SK-N-SH (cell line): ENCODE data around the gene BMF. TPM values are rescaled to one million over a fixed set of nuclear protein-coding genes. Genes with fewer than 3 reads are reported as not detected.

ENCODE experiments used
- CTCF ChIA-PET: fragments of 300-600, 350-600 bp; formaldehyde crosslinking; extraction: SDS; loops from one replicate; lab custom pipeline; 2021; lab: Yijun Ruan, JAX
- POLR2A ChIA-PET: fragments of 350-600 bp; sonication (Branson Sonifier 250); formaldehyde crosslinking; extraction: SDS; loops from one replicate; lab custom pipeline; 2020; ENCODE audit warnings: antibody characterized with exemption, inconsistent platforms; lab: Yijun Ruan, JAX
- DNase-seq: peaks from one replicate; pipeline ENCODE4 v3.0.0; 2012
- H2AFZ ChIP-seq: fragments of 200-600 bp; sonication (generic); 2 replicates; pipeline ENCODE4 v1.8.1; 2016; ENCODE audit warnings: antibody characterized with exemption, mild to moderate bottlenecking, low read depth
- H3F3A ChIP-seq: fragments of 200-600 bp; sonication (generic); replicated peaks from 2 replicates; pipeline ENCODE3; 2016; ENCODE audit warnings: antibody characterized with exemption, mild to moderate bottlenecking; ENCODE audit not compliant: insufficient read depth
- H3K27ac ChIP-seq, 2 experiments: fragments of 200-500 bp in 1 of 2; fragments of 200-600 bp in 1 of 2; sonication (Bioruptor generic) in 1 of 2; sonication (generic), shearing (Covaris generic) in 1 of 2; 2 replicates each; pipeline versions ENCODE4 v1.5.1 to v1.6.1; 2014 to 2016; ENCODE audit warnings: low read depth in 2 of 2, inconsistent platforms in 1 of 2, low read length in 1 of 2, mild to moderate bottlenecking in 1 of 2, mixed read lengths in 1 of 2
- H3K27me3 ChIP-seq: fragments of 200-600 bp; sonication (generic), shearing (Covaris generic); 2 replicates; pipeline ENCODE4 v1.6.1; 2016; ENCODE audit warnings: mixed run types; ENCODE audit not compliant: insufficient read depth
- H3K36me3 ChIP-seq, 2 experiments: fragments of 200-500 bp in 1 of 2; fragments of 200-600 bp in 1 of 2; sonication (Bioruptor generic) in 1 of 2; sonication (generic) in 1 of 2; replicated peaks in 1 of 2; 2 replicates each; pipeline versions ENCODE3 to v1.5.1; 2014 to 2016; ENCODE audit warnings: low read length in 1 of 2, mild to moderate bottlenecking in 1 of 2; ENCODE audit not compliant: insufficient read depth in 2 of 2, control insufficient read depth in 1 of 2
- H3K4me1 ChIP-seq, 2 experiments: fragments of 200-500 bp in 1 of 2; fragments of 200-600 bp in 1 of 2; sonication (Bioruptor generic) in 1 of 2; sonication (generic), shearing (Covaris generic) in 1 of 2; 2 replicates each; pipeline versions ENCODE4 v1.5.1 to v1.6.1; 2014 to 2016; ENCODE audit warnings: low read depth in 1 of 2, low read length in 1 of 2, mixed run types in 1 of 2; ENCODE audit not compliant: insufficient read depth in 2 of 2, control insufficient read depth in 1 of 2
- H3K4me2 ChIP-seq: fragments of 200-600 bp; sonication (generic), shearing (Covaris generic); 2 replicates; pipeline ENCODE4 v1.6.1; 2017; ENCODE audit warnings: mixed run types
- H3K4me3 ChIP-seq, 2 experiments: fragments of 200-500 bp in 1 of 2; fragments of 200-600 bp in 1 of 2; sonication (Bioruptor generic) in 1 of 2; sonication (generic), shearing (Covaris generic) in 1 of 2; 2 replicates each; pipeline versions ENCODE4 v1.5.1 to v1.8.1; 2014 to 2016; ENCODE audit warnings: low read depth in 2 of 2, inconsistent platforms in 1 of 2, low read length in 1 of 2, mild to moderate bottlenecking in 1 of 2, mixed read lengths in 1 of 2, moderate library complexity in 1 of 2
- H3K79me2 ChIP-seq: fragments of 200-600 bp; sonication (generic); 2 replicates; pipeline ENCODE4 v1.8.1; 2017; ENCODE audit warnings: mild to moderate bottlenecking; ENCODE audit not compliant: insufficient read depth
- H3K9ac ChIP-seq: fragments of 200-600 bp; sonication (generic); 2 replicates; pipeline ENCODE4 v1.6.1; 2017; ENCODE audit warnings: mixed run types
- H3K9me2 ChIP-seq: fragments of 200-600 bp; sonication (generic); 2 replicates; pipeline ENCODE4 v1.6.1; 2017; ENCODE audit warnings: mixed run types
- H3K9me3 ChIP-seq: fragments of 200-600 bp; sonication (generic); 2 replicates; pipeline ENCODE4 v1.6.1; 2017; ENCODE audit warnings: mixed run types, mild to moderate bottlenecking, moderate library complexity
- H4K20me1 ChIP-seq: fragments of 200-600 bp; sonication (generic); 2 replicates; pipeline ENCODE4 v1.6.1; 2017; ENCODE audit warnings: mild to moderate bottlenecking, mixed run types; ENCODE audit not compliant: insufficient read depth
- EZH2phosphoT487 ChIP-seq: fragments of 200-600 bp; sonication (generic); IDR thresholded peaks from 2 replicates; pipeline ENCODE4 v1.6.1; 2017; ENCODE audit warnings: low read depth, mixed run types, mild to moderate bottlenecking, antibody characterized with exemption, moderate library complexity, borderline replicate concordance
- IRF3 ChIP-seq: fragments of 150-350 bp; IDR thresholded peaks from 2 replicates; pipeline ENCODE4 v1.6.1; 2016; ENCODE audit warnings: mild to moderate bottlenecking, low read depth, low read length
- MAX ChIP-seq: IDR thresholded peaks from 2 replicates; pipeline ENCODE4 v1.4.0; 2012; ENCODE audit warnings: low read depth
- POLR2AphosphoS5 ChIP-seq: IDR thresholded peaks from 2 replicates; pipeline ENCODE4 v1.6.1; 2012; ENCODE audit warnings: low read depth, low read length
- RAD21 ChIP-seq: IDR thresholded peaks from 2 replicates; pipeline ENCODE4 v1.6.1; 2012; ENCODE audit warnings: mild to moderate bottlenecking, low read length
- RXRA ChIP-seq: IDR thresholded peaks from 2 replicates; pipeline ENCODE4 v1.4.0; 2012; ENCODE audit warnings: low read depth, mild to moderate bottlenecking, borderline replicate concordance
- TAF1 ChIP-seq: IDR thresholded peaks from 2 replicates; pipeline ENCODE4 v1.6.1; 2012; ENCODE audit warnings: low read depth, mild to moderate bottlenecking, low read length, moderate library complexity, borderline replicate concordance
- YY1 ChIP-seq: IDR thresholded peaks from 2 replicates; pipeline ENCODE4 v1.4.0; 2012; ENCODE audit warnings: low read depth, mild to moderate bottlenecking
- WGBS: methylation state at CpG from one replicate; pipeline ENCODE4 v1.1.6; 2017; ENCODE audit warnings: low lambda C conversion rate; 5-methylcytosine and 5-hydroxymethylcytosine counted together
- polyA plus RNA-seq, 3 experiments: library from polyadenylated mRNA; depleted of rRNA; stranded (reverse); fragments of >200 nt; gene quantifications; 2 replicates each; pipeline ENCODE4 v1.2.3, GENCODE V29; 2012
- TF ChIP-seq, protein P1 (sequence below): IDR thresholded peaks from 2 replicates; pipeline ENCODE4 v1.6.1; 2012; ENCODE audit warnings: mild to moderate bottlenecking, low read depth, low read length, moderate library complexity

Gene BMF
- polyA plus RNA-seq, 1 of the 3 experiments (the other 2 are of a cell fraction): 0.72 TPM

DNA sequence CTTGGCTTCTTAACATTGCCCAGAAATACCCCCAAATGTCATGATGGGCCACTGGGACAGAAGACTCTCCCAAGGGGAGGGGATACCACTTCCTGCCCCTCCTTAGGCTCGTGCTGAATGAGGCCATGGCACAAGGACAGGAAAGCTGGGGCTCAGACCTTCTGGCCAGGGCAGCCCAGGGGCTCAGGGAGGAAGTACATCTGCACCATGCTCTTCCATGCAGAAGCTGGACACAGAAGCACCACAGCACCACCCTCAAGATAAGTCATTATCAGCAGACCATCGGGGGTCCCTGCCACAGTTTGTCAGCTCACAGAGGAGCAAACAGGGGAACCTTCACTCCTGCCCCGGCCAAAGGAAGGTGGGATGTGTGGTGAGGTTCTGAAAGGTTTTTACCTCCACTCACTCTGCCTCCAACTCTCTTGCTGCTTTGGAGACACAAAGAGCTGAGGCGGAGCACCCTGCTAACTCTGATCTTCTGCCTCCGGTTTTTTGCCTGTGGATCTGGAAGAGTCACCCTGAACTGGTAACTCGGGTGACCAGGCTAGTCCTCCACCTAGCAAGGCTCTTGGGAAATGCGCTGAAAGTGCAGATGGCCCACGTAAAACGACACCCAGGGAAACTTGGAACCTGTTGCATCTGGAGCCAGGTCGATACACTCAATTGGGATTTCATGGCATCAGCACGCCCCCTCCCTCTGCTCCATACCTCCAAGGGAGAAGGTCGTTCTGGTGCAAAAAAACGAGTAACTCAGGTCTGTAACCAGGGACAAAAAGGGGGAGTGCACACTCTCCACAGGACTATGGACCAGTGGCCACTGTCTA is 8.3 kb downstream of the BMF start:
- H3K4me2 ChIP-seq: no peak overlapping the region
- no peak overlapping the region for H3K9ac ChIP-seq
- no peaks in the 10 kb centered on the region for H3K36me3 ChIP-seq
- no peak overlapping the region for H3K4me3 ChIP-seq
- peaks cover 27% of the 10 kb centered on the region for H3F3A ChIP-seq
- POLR2A ChIA-PET: no interaction called here
- no peak for TF ChIP-seq POLR2AphosphoS5
- no peak for TF ChIP-seq IRF3
- no peak for TF ChIP-seq EZH2phosphoT487
- TF ChIP-seq MAX: no peak
- no peak for TF ChIP-seq RAD21
- TF ChIP-seq, protein P1, sequence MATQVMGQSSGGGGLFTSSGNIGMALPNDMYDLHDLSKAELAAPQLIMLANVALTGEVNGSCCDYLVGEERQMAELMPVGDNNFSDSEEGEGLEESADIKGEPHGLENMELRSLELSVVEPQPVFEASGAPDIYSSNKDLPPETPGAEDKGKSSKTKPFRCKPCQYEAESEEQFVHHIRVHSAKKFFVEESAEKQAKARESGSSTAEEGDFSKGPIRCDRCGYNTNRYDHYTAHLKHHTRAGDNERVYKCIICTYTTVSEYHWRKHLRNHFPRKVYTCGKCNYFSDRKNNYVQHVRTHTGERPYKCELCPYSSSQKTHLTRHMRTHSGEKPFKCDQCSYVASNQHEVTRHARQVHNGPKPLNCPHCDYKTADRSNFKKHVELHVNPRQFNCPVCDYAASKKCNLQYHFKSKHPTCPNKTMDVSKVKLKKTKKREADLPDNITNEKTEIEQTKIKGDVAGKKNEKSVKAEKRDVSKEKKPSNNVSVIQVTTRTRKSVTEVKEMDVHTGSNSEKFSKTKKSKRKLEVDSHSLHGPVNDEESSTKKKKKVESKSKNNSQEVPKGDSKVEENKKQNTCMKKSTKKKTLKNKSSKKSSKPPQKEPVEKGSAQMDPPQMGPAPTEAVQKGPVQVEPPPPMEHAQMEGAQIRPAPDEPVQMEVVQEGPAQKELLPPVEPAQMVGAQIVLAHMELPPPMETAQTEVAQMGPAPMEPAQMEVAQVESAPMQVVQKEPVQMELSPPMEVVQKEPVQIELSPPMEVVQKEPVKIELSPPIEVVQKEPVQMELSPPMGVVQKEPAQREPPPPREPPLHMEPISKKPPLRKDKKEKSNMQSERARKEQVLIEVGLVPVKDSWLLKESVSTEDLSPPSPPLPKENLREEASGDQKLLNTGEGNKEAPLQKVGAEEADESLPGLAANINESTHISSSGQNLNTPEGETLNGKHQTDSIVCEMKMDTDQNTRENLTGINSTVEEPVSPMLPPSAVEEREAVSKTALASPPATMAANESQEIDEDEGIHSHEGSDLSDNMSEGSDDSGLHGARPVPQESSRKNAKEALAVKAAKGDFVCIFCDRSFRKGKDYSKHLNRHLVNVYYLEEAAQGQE: no peak
- no peak for TF ChIP-seq TAF1
- no peak for TF ChIP-seq YY1
- TF ChIP-seq RXRA: no peak
- H3K4me1 ChIP-seq: peaks cover 55 to 79% of the 10 kb centered on the region in 2 experiments
- no peak overlapping the region for H3K27ac ChIP-seq
- H3K9me3 ChIP-seq: no peaks in the 10 kb centered on the region
- no peaks in the 10 kb centered on the region for H3K9me2 ChIP-seq
- no peaks in the 10 kb centered on the region for H4K20me1 ChIP-seq
- H3K27me3 ChIP-seq: no peaks in the 10 kb centered on the region
- WGBS: 94% methylated on average over 11 of the region's 13 CpGs
- no peak overlapping the region for H2AFZ ChIP-seq
- CTCF ChIA-PET: interaction anchor here (0.9 to 13.1 kb wide), 3 partner anchors 54 to 174 kb away, joined by 3 to 153 read pairs (median 6); no protein-coding TSS in a partner anchor
- no peak for DNase-seq
- H3K79me2 ChIP-seq: no peaks in the 10 kb centered on the region
